ENCODE measurements around the gene ROBO1.
A peak's percentile ranks its signal among the peaks of the same experiment; 100 is the strongest.

Gene ROBO1

GRCh38 chr3:79146024-79146423 is 621.8 kb downstream of the ROBO1 start:
- DNase-seq: no peak

GRCh38 chr3:79140708-79141107 is 627.1 kb downstream of the ROBO1 start:
- no peak for DNase-seq

- DNase-seq: no peak
Observed at GRCh38 chr3:79139395-79140068, 628.3 kb downstream of the ROBO1 start.

GRCh38 chr3:79125313-79125984 is 642.3 kb downstream of the ROBO1 start:
- DNase-seq: no peak

- DNase-seq: no peak
Observed at GRCh38 chr3:79115458-79115857, 652.3 kb downstream of the ROBO1 start.

GRCh38 chr3:79113876-79114275 is 653.9 kb downstream of the ROBO1 start:
- no peak for DNase-seq

GRCh38 chr3:79111375-79112052 is 656.3 kb downstream of the ROBO1 start:
- no peak for DNase-seq

GRCh38 chr3:79109754-79110153 is 658.0 kb downstream of the ROBO1 start:
- DNase-seq: no peak

GRCh38 chr3:79103307-79103706 is 664.5 kb downstream of the ROBO1 start:
- DNase-seq: no peak

GRCh38 chr3:79097964-79098660 is 669.7 kb downstream of the ROBO1 start:
- no peak for DNase-seq

GRCh38 chr3:79094654-79095053 is 673.1 kb downstream of the ROBO1 start:
- no peak for DNase-seq

- DNase-seq: peak; percentile 48 to 58 (median 53)
Observed at GRCh38 chr3:79086514-79086913, 681.3 kb downstream of the ROBO1 start.

- no peak for DNase-seq
Observed at GRCh38 chr3:79085171-79085570, 682.6 kb downstream of the ROBO1 start.

GRCh38 chr3:79081335-79081734 is 686.5 kb downstream of the ROBO1 start:
- DNase-seq: no peak

GRCh38 chr3:79074558-79074957 is 693.2 kb downstream of the ROBO1 start:
- no peak for DNase-seq

- no peak for DNase-seq
Observed at GRCh38 chr3:79067734-79068133, 700.1 kb downstream of the ROBO1 start.

GRCh38 chr3:79066481-79066880 is 701.3 kb downstream of the ROBO1 start:
- DNase-seq: no peak

- no peak for DNase-seq
Observed at GRCh38 chr3:79063624-79064023, 704.2 kb downstream of the ROBO1 start.

GRCh38 chr3:79057756-79058155 is 710.0 kb downstream of the ROBO1 start:
- DNase-seq: no peak

- no peak for DNase-seq
Observed at GRCh38 chr3:79056498-79056897, 711.3 kb downstream of the ROBO1 start.

- no peak for DNase-seq
Observed at GRCh38 chr3:79052054-79052681, 715.6 kb downstream of the ROBO1 start.

- no peak for DNase-seq
Observed at GRCh38 chr3:79047581-79047980, 720.2 kb downstream of the ROBO1 start.

GRCh38 chr3:79041621-79042020 is 726.2 kb downstream of the ROBO1 start:
- DNase-seq: no peak
